Neural progenitor cell (in vitro differentiated cells): ENCODE measurements around the gene PMEPA1. TPM values are rescaled to one million over a fixed set of nuclear protein-coding genes. Genes with fewer than 3 reads are reported as not detected.

Experiments used
- DNase-seq: peaks from one replicate; pipeline ENCODE4 v3.0.0-alpha.2; 2016; ENCODE audit warnings: low spot score
- H2AFZ ChIP-seq: fragments of 200-600 bp; sonication (generic); replicated peaks from 2 replicates; pipeline ENCODE4 v1.6.1; 2016; ENCODE audit warnings: antibody characterized with exemption
- H3F3A ChIP-seq: fragments of 200-600 bp; sonication (generic); 2 replicates; pipeline ENCODE4 v1.6.1; 2016; ENCODE audit warnings: antibody characterized with exemption, low read depth
- H3K27ac ChIP-seq: fragments of 200-600 bp; sonication (generic); 2 replicates; pipeline ENCODE4 v1.5.1; 2016; ENCODE audit warnings: mild to moderate bottlenecking
- H3K27me3 ChIP-seq: fragments of 200-600 bp; sonication (generic); 2 replicates; pipeline ENCODE4 v1.6.1; 2016; ENCODE audit warnings: mild to moderate bottlenecking, moderate library complexity
- H3K36me3 ChIP-seq: fragments of 200-600 bp; sonication (generic); 2 replicates; pipeline ENCODE4 v1.5.1; 2016
- H3K4me1 ChIP-seq: fragments of 200-600 bp; sonication (generic); 2 replicates; pipeline ENCODE4 v1.6.1; 2016; ENCODE audit warnings: mixed run types
- H3K4me2 ChIP-seq: fragments of 200-600 bp; sonication (generic); 2 replicates; pipeline ENCODE4 v1.6.1; 2016
- H3K4me3 ChIP-seq: fragments of 200-600 bp; sonication (generic); 2 replicates; pipeline ENCODE4 v1.5.1; 2016
- H3K79me2 ChIP-seq: fragments of 200-600 bp; sonication (generic); 2 replicates; pipeline ENCODE4 v1.6.1; 2016; ENCODE audit warnings: low read depth
- H3K9ac ChIP-seq: fragments of 200-600 bp; sonication (generic); 2 replicates; pipeline ENCODE4 v1.6.1; 2016
- H3K9me3 ChIP-seq: fragments of 200-600 bp; sonication (generic); 2 replicates; pipeline ENCODE4 v1.5.1; 2016; ENCODE audit warnings: low read depth
- H4K20me1 ChIP-seq: fragments of 200-600 bp; sonication (generic); 2 replicates; pipeline ENCODE4 v1.6.1; 2016; ENCODE audit warnings: low read depth
- H3K27ac Mint-ChIP-seq: 3 replicates; pipeline ENCODE4 v1.8.0; 2021; ENCODE audit warnings: mixed read lengths
- H3K27me3 Mint-ChIP-seq: 2 replicates; pipeline ENCODE4 v1.8.0; 2022; ENCODE audit warnings: low read depth, mild to moderate bottlenecking, inconsistent platforms, moderate library complexity, mixed read lengths; ENCODE audit not compliant: insufficient read depth
- H3K36me3 Mint-ChIP-seq: 3 replicates; pipeline ENCODE4 v1.8.0; 2021; ENCODE audit warnings: mixed read lengths
- H3K4me1 Mint-ChIP-seq: 3 replicates; pipeline ENCODE4 v1.8.0; 2021; ENCODE audit warnings: mixed read lengths
- H3K4me3 Mint-ChIP-seq: 3 replicates; pipeline ENCODE4 v1.8.0; 2021; ENCODE audit warnings: mild to moderate bottlenecking, moderate library complexity, mixed read lengths
- H3K9me3 Mint-ChIP-seq: 3 replicates; pipeline ENCODE4 v1.8.0; 2020; ENCODE audit warnings: mixed read lengths
- EZH2 ChIP-seq: fragments of 200-600 bp; sonication (generic); IDR thresholded peaks from 2 replicates; pipeline ENCODE4 v1.6.1; 2017; ENCODE audit warnings: antibody characterized with exemption, mild to moderate bottlenecking, moderate library complexity
- EZH2phosphoT487 ChIP-seq: fragments of 200-600 bp; sonication (generic); IDR thresholded peaks from 2 replicates; pipeline ENCODE4 v1.6.1; 2017; ENCODE audit warnings: antibody characterized with exemption
- total RNA-seq: library from RNA; depleted of rRNA; stranded (reverse); fragments of >200 nt; gene quantifications from 2 replicates; pipeline ENCODE4 v1.2.3, GENCODE V29; 2015; ENCODE audit warnings: low replicate concordance
- TF ChIP-seq, protein P1 (sequence below): fragments of 200-600 bp; sonication (generic); IDR thresholded peaks from 2 replicates; pipeline ENCODE4 v1.5.1; 2017; ENCODE audit warnings: antibody characterized with exemption, mild to moderate bottlenecking

PMEPA1 gene
- total RNA-seq, 1 donor from 2014 or later: 1.7 TPM

DNA sequence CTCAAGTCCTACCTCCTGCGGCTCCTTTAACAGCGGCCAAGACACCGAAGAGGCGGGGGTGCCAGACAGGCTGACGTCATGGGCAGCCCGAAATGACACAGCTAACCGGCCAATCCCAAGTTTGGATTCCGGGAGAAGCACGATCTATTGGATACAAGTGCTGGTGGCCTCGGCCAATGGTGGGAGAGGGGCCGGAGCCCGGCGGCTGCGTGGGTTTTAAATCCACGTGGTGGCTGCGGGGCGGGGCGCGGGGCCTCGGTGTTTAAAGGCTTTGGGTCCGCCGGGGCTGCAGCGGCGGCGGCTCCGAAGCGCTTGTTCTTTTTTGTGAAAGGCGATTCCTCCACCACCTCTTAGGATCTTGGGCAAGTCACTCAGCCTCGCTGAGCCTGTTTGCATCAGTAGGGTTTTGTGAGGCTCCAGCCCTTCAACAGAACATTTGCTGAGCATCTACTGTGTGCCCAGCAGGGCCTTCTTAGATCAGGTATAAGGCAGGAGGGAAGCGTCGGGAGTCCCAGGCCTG, 8.7 kb upstream of the PMEPA1 start:
- Mint-ChIP-seq H3K9me3 (no peaks in the 10 kb centered on the region), H3K4me1 (peaks cover 17% of the 10 kb centered on the region), H3K27ac (no peak overlapping the region), H3K36me3 (no peaks in the 10 kb centered on the region), H3K27me3 (peaks cover 6% of the 10 kb centered on the region), H3K4me3 (peak overlapping the region; percentile 82)
- peaks cover 10% of the 10 kb centered on the region for H3K27me3 ChIP-seq
- H2AFZ ChIP-seq: peak overlapping the region; percentile 70
- no peak overlapping the region for H3K27ac ChIP-seq
- no peaks in the 10 kb centered on the region for H3K9me3 ChIP-seq
- H4K20me1 ChIP-seq: no peaks in the 10 kb centered on the region
- peak overlapping the region; percentile 37 for H3K4me3 ChIP-seq
- H3K9ac ChIP-seq: no peak overlapping the region
- no peaks in the 10 kb centered on the region for H3K4me1 ChIP-seq
- TF ChIP-seq EZH2 (no peak), EZH2phosphoT487 (no peak)
- TF ChIP-seq, protein P1, sequence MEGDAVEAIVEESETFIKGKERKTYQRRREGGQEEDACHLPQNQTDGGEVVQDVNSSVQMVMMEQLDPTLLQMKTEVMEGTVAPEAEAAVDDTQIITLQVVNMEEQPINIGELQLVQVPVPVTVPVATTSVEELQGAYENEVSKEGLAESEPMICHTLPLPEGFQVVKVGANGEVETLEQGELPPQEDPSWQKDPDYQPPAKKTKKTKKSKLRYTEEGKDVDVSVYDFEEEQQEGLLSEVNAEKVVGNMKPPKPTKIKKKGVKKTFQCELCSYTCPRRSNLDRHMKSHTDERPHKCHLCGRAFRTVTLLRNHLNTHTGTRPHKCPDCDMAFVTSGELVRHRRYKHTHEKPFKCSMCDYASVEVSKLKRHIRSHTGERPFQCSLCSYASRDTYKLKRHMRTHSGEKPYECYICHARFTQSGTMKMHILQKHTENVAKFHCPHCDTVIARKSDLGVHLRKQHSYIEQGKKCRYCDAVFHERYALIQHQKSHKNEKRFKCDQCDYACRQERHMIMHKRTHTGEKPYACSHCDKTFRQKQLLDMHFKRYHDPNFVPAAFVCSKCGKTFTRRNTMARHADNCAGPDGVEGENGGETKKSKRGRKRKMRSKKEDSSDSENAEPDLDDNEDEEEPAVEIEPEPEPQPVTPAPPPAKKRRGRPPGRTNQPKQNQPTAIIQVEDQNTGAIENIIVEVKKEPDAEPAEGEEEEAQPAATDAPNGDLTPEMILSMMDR: no peak
- no peaks in the 10 kb centered on the region for H3K36me3 ChIP-seq
- H3K79me2 ChIP-seq: no peaks in the 10 kb centered on the region
- H3F3A ChIP-seq: no peaks in the 10 kb centered on the region
- peak; percentile 97 for DNase-seq
- H3K4me2 ChIP-seq: peak overlapping the region; percentile 74

GRCh38 chr20:57717797-57718196, 8.0 kb upstream of the PMEPA1 start:
- Mint-ChIP-seq H3K27me3 (peaks cover 8% of the 10 kb centered on the region), H3K9me3 (no peaks in the 10 kb centered on the region), H3K36me3 (no peaks in the 10 kb centered on the region), H3K4me1 (peaks cover 19% of the 10 kb centered on the region), H3K27ac (no peak overlapping the region), H3K4me3 (no peak overlapping the region)
- H4K20me1 ChIP-seq: peaks cover 5% of the 10 kb centered on the region
- no peaks in the 10 kb centered on the region for H3K36me3 ChIP-seq
- H3K9ac ChIP-seq: no peak overlapping the region
- H3K27me3 ChIP-seq: peaks cover 17% of the 10 kb centered on the region
- no peaks in the 10 kb centered on the region for H3K79me2 ChIP-seq
- H3F3A ChIP-seq: no peaks in the 10 kb centered on the region
- H2AFZ ChIP-seq: no peak overlapping the region
- H3K4me1 ChIP-seq: no peaks in the 10 kb centered on the region
- no peak overlapping the region for H3K4me2 ChIP-seq
- H3K4me3 ChIP-seq: no peak overlapping the region
- no peaks in the 10 kb centered on the region for H3K9me3 ChIP-seq
- no peak overlapping the region for H3K27ac ChIP-seq
- TF ChIP-seq EZH2: no peak
- TF ChIP-seq, protein P1: no peak
- TF ChIP-seq EZH2phosphoT487: no peak
- DNase-seq: no peak

DNA sequence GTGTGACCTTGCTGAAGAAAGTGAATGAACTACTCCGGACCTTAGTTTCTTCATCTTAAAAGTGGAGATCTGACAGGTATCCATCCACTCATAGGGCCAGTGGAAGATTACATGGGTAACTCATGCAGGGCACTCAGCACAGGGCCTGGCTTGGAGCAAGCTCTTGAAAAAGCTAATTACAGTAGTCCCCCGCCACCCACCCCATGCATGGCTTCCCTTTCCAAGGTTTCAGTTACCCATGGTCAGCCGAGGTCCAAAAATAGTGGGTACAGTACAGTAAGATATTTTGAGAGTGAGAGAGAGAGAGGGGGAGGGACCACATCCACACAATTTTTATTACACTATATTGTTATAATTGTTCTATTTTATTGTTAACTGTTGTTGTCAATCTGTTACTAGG, 7.1 kb upstream of the PMEPA1 start:
- no peak for DNase-seq

More for the DNA sequence above, 7.1 kb upstream of the PMEPA1 start:
- Mint-ChIP-seq H3K9me3 (no peaks in the 10 kb centered on the region), H3K4me3 (no peak overlapping the region), H3K4me1 (peaks cover 25% of the 10 kb centered on the region), H3K27me3 (peaks cover 13% of the 10 kb centered on the region), H3K27ac (no peak overlapping the region), H3K36me3 (no peaks in the 10 kb centered on the region)
- no peaks in the 10 kb centered on the region for H3K4me1 ChIP-seq
- no peak overlapping the region for H3K27ac ChIP-seq
- H3K4me3 ChIP-seq: no peak overlapping the region
- peaks cover 6% of the 10 kb centered on the region for H4K20me1 ChIP-seq
- H3K9me3 ChIP-seq: no peaks in the 10 kb centered on the region
- H2AFZ ChIP-seq: no peak overlapping the region
- no peak for TF ChIP-seq EZH2
- no peak for TF ChIP-seq EZH2phosphoT487
- TF ChIP-seq, protein P1: no peak
- no peaks in the 10 kb centered on the region for H3K36me3 ChIP-seq
- no peaks in the 10 kb centered on the region for H3K79me2 ChIP-seq
- H3K4me2 ChIP-seq: no peak overlapping the region
- H3K27me3 ChIP-seq: peaks cover 26% of the 10 kb centered on the region
- no peak overlapping the region for H3K9ac ChIP-seq
- no peaks in the 10 kb centered on the region for H3F3A ChIP-seq
